GM18951 (cell line): Measurements from ENCODE around the gene SYTL2.
"Not testable (repeated sequence)": the region's sequence is repeated elsewhere in the genome, so short reads cannot be mapped to it uniquely, and the experiment has no call there.

ENCODE experiments used
- POLR2A ChIP-seq: IDR thresholded peaks from 4 replicates; pipeline ENCODE4 v1.6.1; 2011; ENCODE audit warnings: mild to moderate bottlenecking; ENCODE audit not compliant: insufficient read length, insufficient read depth; ENCODE audit errors: extremely low read depth
- in situ Hi-C: fragments of 300-500 bp; cut with MboI; formaldehyde crosslinking; loops from one replicate; pipeline ENCODE4 v1.12.0; 2022; ENCODE audit warnings: low sequenced_read_pairs, mixed read lengths, inconsistent platforms; ENCODE audit not compliant: unreplicated experiment

SYTL2 gene

DNA sequence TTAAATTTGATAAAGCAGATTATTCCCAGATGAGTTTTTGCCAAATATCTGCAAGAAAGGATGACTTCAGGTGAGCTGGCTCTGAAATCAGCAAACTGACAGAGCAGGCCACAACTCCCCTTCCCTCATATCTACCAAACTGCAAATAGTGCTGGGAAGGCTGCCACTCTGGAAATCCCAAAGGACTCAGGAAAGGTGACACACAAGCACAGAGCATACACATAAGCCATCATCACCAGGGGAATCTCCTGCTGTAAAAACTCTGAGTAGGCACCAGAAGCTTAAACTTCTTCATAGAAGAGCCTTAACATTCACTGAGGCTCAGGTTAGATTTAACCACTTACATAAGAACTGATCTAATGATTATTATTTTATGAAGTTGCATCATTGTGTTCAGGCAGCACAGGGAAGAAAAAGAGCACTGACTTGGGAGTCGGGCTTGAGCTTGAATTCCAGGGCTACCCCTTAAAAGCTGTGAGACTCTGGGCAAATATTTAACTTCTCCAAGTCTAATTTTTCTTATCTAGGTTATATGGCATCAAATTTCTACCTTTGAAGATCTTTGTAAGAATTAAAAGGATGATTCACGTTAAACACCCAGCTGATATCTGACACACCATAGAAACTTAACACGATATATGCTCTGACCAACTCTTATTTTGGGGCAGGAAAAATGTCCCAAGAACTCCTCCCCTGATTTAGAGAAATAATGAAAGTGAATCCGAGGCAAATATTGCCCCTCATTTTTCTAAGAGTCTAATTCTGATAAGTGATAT is 15.0 kb downstream of the SYTL2 start:
- TF ChIP-seq POLR2A, result no peak
- in situ Hi-C loops, result no loop called here

DNA sequence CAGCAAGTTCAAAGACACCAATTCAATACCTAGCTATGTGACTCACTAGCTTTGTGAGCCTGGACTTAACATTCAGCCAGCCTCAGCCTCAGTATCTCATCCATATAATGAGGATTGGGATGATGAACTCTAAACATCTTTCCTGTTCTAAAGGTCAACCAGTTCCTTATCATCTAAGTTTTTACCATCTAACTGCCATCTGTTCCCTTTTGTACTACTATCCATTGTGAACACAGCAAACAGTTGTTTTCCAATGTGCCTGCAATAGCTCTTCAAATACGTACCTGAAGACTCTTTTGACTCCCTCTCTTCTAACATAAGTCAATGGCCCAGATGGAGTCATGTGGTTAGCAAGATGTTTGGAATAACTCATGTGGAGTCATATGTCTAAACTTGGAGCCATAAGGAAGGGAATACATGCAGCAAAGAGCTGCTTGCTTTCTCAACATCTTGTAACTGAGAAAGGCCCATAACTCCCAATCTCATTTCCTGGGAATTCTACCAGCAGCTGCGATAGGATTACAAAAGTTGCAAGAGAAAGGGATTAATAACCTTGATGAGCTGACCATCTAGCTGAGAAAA is 19.4 kb downstream of the SYTL2 start:
- in situ Hi-C loops, result no loop called here
- no peak for TF ChIP-seq POLR2A

DNA sequence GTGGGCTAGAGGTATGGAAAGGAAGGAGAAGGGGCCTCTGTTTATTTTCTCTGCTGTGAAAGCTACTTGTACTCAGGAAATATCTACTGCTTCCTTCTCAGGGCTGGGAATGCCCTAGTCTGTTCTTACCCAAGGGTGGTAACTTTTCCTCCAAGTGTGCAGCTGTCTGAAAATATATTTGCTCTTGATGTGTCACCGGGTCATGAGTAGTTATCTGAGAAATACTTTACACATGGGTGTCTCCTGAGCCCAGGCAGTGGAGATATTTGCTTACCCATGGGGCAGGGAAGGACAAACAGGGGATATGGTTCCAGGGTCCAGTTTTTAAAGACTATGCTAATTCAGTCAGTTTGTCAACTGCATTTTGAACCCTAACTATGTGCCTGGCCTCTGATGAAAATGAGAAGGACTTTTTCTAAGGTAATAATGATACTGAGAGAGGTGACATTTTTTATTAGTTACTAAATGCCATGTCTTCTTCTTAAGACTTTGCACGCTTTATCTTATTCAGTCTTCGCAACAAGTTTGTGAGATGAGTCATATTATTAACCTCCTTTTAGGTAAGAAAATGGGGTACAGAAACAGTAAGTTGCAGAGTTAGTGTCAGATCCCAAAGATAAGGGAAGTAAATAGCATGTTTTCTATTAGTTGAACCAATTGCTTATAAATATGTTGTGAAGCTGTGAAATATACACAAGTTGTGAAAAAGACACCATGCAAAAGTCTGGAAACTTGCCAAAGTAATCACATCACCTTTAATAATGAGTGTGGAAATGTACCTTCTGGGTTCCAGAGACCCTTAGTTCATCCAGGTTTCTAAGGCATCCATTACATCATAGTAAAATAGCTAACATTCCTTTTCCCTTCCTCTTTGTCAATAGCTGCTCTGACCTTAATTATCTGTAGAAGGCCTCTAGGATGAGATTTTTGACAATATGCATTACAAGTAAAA is 22.9 kb downstream of the SYTL2 start:
- in situ Hi-C loops, result no loop called here

DNA sequence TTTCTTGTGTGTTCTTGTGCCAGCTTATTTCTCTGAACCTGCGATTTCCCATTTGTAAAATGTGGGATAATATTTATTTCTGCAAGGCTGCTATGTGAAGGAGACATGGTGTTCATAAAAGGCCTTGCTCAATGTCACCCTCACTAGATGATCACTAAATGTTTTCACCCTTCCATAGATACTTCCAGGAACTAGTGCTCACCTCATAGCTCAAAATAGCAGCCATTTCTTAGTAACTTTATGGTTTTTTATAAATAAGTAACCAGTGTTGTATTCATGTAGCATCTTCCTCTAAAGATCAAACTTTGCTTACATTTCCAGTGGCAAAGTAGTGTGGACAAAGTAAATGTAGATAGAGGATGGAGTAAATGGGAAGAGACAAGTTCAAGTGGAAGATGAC is 23.8 kb downstream of the SYTL2 start:
- in situ Hi-C loops, result no loop called here

More for the DNA sequence above, 22.9 kb downstream of the SYTL2 start:
- TF ChIP-seq POLR2A, result no peak

DNA sequence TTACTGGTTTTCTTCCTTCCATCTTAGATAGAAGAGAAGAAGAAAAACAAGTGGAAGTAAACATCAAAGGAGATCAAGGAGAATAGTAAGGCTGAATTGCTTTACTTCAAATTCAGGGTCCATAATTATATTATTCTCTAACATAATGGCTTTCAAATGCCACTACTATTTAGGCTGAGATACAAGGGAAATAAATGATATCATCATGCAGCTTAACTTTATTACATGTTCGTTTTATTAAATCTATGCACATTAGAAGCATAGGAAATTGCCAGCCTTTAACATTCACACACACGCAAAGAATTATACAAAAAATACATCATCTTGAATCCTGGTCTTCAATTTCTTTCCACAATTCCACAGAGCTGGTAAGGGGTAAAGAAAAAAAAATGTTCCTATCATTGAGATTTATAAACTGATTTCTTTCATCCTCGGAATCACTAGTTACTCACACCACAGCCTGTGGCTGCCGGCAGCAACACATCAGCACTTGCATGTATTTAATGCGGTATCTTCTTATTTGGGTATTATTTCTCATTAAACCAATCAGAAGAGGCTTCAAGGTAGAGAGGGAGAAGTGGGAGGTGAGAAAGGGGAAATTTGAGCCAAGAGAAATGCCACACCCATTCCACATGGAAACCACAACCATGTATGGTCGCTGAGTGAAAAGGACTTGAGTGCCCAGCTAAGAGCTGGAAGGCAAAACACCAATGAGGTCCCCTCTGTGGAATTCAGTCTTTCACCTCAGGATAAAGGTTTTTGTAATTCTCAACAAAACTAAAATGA is 26.3 kb downstream of the SYTL2 start:
- in situ Hi-C loops, result no loop called here
- no peak for TF ChIP-seq POLR2A

More for the DNA sequence above, 23.8 kb downstream of the SYTL2 start:
- no peak for TF ChIP-seq POLR2A

DNA sequence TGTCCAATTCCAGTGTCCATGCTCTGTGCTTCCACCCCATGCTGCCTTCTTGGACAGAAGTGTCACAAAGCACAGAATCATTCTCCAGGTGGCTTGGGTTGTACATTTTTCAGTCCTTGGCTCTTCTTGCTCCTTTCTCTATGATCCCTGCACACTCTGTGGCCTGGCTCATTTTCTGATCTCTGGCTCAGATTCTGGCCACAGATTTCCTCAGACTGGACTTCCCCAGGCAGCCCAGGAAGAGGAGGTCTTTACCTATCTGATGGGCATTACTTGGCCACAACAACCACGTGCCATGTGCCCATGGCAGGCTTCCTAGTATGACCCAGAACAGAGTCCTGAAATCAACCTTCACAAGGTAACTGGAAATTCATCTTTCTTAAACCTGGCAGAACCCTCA is 27.2 kb downstream of the SYTL2 start:
- in situ Hi-C loops, result no loop called here
- no peak for TF ChIP-seq POLR2A

DNA sequence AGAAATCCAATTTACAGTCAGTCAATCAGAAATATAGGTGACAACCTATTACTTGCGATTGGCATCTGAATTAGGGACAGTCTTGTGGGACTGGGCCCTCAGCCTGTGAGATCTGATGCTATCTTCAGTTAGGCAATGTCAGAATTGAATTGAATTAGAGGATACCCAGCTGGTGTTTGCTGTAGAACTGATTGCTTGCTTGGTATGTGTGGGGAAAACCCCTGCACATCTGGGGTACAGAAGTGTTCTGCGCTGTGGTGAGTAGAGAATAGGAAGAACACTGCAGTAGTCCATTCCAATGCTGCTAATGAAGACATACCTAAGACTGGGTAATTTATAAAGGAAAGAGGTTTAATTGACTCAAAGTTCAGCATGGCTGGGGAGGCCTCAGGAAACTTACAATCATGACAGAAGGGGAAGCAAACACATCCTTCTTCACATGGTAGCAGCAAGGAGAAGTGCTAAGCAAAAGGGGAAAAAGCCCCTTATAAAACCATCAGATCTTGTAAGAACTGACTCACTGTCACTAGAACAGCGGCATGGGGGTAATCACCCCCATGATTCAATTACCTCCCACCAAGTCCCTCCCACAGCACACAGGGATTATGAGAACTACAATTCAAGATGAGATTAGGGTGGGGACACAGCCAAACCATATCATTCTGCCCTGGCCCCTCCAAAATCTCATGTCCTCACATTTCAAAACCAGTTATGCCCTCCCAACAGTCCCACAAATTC is 30.0 kb downstream of the SYTL2 start:
- in situ Hi-C loops, result not testable (repeated sequence)

DNA sequence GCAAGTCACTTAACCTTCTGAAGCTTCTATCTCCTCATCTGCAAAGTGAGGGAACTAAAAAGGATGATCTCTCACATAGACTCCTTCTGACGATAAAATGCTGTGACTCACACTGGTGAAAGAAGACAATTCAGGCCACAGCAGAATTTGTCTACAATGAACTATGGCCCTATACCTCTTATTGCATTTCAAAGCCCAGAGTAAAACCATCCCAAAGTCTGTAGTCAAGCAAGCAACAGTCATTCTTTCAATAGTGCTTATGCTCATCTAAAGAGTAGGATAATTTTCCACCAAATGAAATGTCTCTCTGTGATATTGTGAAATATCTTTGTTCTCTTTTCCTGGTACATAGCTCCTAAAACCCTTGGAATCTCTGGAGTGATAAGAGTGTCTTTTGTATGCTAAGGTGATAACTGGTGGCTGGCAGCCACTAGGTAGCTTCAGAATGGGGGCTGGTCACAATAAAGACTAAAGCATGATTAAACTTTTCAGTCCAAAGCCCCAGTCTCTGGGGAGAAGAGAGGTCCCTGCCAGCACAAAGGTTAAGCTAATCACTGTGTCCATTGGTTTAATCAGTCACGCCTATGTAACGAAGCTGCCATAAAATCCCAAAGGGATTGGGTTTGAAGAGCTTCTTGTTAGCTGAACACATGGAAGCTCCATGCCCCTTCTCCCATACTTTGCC is 30.8 kb downstream of the SYTL2 start:
- in situ Hi-C loops, result no loop called here
- TF ChIP-seq POLR2A, result no peak

DNA sequence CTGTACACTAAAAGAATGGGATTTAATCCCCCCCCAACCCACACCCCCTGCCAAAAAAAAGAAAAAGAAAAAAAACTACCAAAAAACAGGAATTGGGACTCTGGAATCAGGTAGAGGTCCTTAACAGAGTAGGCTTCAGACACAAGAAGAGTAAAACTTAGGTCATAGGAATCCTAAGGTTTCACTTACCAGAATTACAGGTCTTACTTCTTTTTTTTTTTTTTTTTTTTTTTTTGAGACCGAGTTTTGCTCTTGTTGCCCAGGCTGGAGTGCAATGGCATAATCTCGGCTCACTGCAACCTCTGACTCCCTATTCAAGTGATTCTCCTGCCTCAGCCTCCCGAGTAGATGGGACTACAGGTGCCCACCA is 33.4 kb downstream of the SYTL2 start:
- in situ Hi-C loops, result not testable (repeated sequence)

DNA sequence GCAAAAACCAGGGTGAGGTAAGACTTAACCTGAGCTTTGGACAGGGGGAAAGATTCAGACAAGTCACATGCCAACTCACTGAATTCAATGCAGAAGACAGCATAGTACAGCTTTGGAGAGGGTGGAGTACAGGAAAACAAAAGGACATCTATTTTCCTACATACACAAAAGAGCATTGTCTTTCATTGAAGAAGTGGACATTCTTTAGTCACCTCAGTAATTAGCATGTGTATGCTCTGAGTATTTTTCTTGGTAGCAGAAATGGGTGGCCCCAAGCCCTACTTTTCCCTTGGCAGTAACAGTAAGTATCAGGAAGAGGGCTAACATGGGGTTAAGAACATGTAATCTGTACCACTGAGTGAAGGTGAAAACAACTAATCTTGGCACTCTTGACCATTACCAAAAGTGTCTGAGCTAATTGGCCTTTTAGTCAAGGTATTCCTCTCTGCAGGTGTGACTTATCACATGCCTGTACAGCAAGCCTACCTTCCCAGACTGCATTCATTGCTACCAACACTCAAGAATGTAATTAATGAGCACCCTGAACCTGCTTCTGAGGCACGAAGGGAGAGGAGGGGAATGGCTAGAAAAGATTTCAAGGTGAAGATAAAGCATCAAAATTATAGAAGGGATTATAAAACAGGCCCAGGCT is 33.9 kb downstream of the SYTL2 start:
- in situ Hi-C loops, result no loop called here
- TF ChIP-seq POLR2A, result no peak

DNA sequence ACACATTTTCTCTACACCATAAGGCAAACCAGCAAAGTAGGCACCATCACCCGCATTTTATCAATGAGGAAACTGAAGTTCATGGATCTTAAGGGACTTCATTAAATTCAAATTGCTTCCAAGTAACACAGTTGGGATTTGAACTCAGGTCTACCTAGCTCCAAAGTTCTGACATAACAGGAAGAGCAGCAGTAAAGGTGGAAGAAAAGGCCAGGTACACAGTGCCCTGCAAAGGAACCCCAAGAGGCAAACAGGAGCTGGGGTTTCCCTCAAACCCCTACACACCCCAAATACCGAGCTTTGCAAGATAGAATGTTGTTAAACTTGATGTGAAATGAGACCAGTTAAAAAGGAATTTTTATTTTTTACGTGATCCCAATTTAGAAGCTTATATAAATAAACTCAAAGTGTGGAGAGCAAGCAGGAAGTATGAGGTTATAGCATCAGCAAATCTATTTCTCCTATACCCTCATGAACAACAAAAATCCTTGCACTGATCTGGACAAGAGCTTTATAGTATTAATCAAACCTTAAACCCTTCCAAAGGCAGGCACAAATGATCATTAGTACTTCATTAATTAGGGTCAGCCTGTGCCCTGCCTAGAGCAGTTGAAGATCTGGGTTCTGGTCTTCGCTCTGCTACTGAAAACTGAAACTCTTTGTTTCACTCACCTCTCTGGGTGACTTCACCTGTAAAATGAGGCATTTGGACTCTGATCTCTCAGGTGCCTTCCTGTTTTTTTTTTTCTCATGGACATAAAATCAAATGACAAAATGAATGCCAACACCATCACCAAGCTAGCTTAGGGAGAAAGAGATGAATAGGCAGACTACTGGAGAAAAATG is 36.5 kb downstream of the SYTL2 start:
- TF ChIP-seq POLR2A, result no peak
- in situ Hi-C loops, result no loop called here
